Prostate gland (tissue), 2 donors: ENCODE measurements around the gene FAM3B.

Experiments used
- CTCF ChIP-seq, 4 experiments: fragments of 200-600 bp in 2 of 4; fragments of 450-650 bp in 2 of 4; sonication (generic) in 2 of 4; IDR thresholded peaks; 1 replicate in 3 of 4; 2 replicates in 1 of 4; pipeline ENCODE4 v1.5.1; 2016 to 2019; ENCODE audit warnings: antibody characterized with exemption in 4 of 4, mild to moderate bottlenecking in 2 of 4, moderate library complexity in 2 of 4
- POLR2A ChIP-seq: fragments of 450-650 bp; IDR thresholded peaks from one replicate; pipeline ENCODE4 v1.6.1; 2016; ENCODE audit warnings: antibody characterized with exemption, mild to moderate bottlenecking

- TF ChIP-seq POLR2A, result no peak
- TF ChIP-seq CTCF (IDR thresholded peaks at IDR 0.05), result no peak
Observed at GRCh38 chr21:41345934-41346685, 29.5 kb downstream of the FAM3B start.
